GF-D8 (cell line): ENCODE results near the gene ABTB2.

Experiments
- DNase-seq: peaks from one replicate; lab custom pipeline; 2025; lab: John Stamatoyannopoulos, UW

ABTB2 gene

DNA sequence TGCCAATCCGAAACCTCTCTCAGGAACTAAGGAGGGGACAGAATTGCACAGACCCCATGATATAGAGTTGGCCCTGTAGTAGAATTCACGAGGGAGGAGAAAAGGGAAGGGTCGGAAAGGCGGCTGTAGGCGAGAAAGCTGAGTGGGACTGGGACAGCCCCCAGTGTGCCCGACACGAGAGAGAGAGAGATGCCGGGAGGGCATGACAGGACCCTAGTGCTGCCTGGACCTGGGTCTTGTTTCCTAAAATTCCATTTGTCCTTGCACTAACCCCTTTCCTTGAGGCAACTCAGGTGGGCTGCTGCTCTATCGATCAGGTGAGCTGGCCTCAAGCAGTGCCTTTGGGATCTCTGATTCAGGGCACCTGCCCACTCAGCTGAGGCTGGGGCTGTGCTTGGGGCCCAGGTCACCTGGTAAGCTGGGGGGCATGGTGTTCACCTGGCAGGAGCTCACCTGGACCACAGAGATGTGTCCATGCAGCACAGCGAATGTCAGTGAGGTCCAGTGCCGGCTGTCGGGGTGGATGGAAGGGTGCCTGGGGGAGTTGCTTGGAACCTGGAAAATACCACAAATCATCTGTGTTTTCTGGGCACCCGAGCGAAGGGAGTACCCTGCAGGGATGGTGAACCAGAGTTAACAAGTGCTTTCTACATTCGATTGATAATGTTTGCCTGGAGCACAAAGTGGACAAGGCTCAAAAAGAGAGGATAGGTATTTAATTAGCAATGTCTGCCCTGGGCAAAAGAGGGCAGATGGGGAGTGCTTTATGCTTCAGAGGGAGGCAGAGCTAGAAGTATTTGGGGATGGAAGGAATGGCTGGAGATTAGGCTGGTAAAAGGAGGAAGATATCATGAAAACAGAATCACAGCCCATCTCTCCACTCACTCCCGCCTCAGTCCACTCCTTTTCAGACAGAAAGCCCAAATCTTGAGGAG, 190.7 kb downstream of the ABTB2 start:
- DNase-seq, result no peak

GRCh38 chr11:34165786-34166555, 191.8 kb downstream of the ABTB2 start:
- DNase-seq, result no peak

GRCh38 chr11:34165121-34165520, 192.7 kb downstream of the ABTB2 start:
- DNase-seq, result no peak

DNA sequence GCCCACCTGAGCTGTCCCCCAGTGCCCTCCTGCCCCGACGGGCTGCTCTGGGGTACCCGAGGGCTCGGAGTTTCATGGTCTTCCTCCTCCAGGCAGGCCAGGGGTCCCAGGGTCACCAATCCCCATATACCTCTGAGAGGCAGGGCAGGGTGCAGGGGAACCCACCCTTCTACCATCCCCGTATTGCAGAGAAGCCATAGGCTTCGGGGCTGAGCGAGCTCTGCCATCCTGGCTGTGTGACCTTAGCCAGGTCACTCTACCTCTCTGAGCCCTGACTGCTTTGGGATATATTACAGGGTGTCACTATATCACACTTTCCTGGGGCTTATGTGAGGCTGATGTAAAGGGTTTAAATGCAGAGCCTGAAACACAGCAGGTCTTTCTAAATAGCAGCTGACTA, 195.0 kb downstream of the ABTB2 start:
- DNase-seq, result no peak

- no peak for DNase-seq
Measured at GRCh38 chr11:34162493-34162820, 195.4 kb downstream of the ABTB2 start.

DNA sequence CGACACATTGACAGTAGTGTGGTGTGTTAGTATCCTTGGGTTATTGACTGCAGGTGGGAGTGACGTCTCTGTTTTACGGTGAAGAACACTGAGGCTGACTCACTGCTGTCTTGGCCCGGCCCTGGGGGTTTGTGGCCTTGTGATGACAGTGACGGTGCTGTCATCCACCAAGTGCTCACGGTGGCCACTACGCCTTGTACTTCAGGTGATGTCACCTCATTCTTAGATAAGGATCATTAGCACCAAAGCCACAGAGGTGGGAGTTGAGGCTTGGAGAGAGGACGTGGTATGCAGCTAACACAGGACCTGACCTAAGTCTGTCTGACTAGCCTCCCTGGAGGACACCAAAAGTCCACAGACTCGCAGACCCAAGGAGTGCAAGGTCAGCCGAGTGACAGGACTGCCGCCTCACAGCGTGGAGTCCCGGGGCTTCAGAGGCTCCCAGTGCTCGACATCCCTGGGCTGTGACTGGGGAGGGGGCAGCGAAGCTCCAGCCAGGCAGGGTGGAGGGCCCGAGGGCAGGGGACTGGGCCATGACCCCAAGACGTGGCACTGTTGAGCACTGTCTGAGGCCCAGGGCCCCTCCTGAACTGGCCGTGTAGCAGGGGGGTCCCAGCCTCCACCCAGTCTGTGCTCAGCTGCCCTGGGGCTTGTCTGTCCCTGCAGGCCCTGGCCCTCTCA, 195.9 kb downstream of the ABTB2 start:
- no peak for DNase-seq

GRCh38 chr11:34161361-34161760, 196.4 kb downstream of the ABTB2 start:
- DNase-seq, result no peak

DNA sequence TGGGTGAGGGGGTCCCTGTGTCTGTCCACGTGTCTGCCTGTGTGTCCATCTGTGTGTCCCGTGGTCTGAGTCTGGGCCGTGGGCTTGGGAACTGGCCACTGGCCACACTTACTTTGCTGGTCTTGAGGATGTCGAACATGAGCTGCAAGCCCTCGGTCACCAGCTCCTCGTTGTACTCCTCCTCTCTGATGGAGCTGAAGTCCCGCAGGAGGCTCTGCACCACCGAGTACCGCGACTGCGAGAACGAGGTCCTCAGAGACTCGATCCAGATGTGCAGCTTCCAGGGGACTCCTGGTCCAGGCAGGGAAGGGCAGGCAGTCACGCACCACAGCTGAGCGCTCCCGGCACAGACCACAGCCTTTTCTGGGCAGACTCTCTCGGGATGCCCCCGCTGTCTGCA, 197.0 kb downstream of the ABTB2 start:
- no peak for DNase-seq

GRCh38 chr11:34160049-34160721, 197.6 kb downstream of the ABTB2 start:
- no peak for DNase-seq

GRCh38 chr11:34158661-34159060, 199.1 kb downstream of the ABTB2 start:
- DNase-seq, result no peak

DNA sequence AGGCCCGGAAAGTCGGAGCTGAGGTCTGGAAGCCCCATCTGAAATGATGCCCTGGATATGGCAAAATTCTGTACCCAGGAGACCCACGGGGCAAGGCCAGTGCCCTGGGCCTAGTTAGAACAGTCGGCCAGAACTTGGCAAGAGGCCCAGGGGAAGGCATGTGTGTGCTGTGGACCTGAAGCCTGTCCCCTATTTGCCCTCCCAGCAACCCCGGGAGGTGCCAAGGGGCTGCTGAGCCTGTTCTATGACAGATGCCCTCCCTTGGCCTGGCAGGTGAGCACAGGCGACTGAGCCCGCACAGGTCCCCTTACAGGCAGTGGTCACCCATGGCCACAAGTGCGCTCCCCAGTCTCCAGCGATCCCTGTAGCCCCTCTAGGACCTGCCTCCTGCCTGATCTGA, 200.6 kb downstream of the ABTB2 start:
- no peak for DNase-seq

- no peak for DNase-seq
Measured at GRCh38 chr11:34155757-34156062, 202.1 kb downstream of the ABTB2 start.

GRCh38 chr11:34155057-34155756, 202.6 kb downstream of the ABTB2 start:
- no peak for DNase-seq

DNA sequence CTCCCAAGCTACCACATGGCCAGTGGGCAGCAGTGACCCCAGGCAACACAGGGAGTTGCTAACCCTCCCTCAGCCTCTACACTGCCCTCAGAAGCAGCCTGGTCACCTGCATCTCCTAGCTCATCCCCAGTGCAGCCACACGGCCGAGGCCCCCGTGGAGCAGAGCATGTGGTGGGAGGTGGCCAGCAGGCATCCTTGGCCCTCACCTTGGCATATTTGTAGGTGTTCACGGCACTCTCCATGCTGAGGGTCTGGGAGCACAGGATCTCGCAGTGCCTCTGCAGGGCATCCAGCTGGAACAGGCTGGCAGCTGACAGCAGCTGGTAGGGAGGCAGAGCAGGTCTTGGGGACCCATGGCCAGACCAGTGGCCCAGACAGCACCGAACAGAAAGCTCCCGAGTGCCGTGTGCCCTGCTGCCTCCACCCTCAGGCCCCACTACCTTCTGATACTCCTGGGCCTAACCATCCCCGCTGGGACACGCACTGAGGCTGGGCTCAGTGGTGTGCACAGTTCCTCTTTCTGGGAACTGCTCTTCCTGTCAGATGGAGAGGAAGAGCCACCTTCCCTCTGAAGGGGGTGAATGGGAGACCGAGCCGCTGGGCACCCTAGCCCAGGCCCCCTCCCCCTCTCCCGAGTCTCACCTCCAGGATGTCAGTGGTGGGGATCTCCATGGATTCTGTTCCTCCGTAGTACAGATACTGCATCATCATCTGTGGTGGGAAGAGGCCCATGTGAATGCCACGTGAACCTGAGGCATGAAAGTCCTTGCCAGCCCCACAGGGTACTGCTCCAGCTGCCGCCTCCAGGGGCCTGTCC, 203.5 kb downstream of the ABTB2 start:
- peak; percentile 41 for DNase-seq

DNA sequence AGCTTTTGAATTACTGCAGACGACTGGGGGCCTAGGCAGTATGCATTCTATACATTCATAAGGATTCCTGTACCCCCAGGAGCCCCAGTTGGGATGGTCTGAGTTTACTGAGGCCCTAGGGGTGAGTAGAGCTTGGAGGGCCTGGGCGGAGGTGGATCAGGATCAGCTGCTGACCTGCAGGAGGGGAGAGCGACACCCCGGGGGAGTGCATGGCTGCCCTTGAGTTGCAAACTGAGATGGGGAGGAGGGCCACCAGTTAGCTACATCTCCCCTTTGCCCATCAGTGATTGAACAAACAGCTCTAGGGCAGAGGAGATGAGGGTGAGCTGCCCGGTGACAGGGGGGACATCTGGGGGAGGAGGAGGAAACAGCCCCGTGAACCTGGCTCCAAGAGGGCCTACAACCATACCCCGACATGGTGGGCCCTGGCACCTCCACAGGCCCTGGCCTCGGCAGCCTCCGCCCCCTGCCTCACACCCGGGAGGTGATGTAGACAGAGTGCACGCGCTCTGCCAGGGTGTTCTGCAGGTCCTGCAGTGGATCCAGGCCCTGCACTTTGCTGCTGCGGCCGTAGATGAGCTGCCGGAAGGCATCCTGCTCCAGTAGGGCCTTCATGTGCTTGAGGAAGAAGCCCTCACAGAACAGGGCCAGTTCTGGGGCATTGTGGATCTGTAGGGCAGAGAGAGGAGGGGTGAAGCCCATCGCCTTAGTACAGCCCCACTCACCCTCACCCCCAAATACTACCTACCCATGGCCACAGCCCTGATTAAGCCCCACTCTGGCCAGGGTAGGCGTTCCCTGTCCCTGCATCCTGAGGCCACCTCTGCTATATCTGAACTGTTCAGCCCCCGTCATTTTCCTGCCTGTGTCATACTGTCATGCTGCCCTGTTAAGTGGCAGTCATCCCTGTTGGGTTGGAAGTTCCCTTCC, 205.6 kb downstream of the ABTB2 start:
- DNase-seq, result no peak

- DNase-seq, result no peak
Measured at GRCh38 chr11:34151166-34151565, 206.6 kb downstream of the ABTB2 start.

DNA sequence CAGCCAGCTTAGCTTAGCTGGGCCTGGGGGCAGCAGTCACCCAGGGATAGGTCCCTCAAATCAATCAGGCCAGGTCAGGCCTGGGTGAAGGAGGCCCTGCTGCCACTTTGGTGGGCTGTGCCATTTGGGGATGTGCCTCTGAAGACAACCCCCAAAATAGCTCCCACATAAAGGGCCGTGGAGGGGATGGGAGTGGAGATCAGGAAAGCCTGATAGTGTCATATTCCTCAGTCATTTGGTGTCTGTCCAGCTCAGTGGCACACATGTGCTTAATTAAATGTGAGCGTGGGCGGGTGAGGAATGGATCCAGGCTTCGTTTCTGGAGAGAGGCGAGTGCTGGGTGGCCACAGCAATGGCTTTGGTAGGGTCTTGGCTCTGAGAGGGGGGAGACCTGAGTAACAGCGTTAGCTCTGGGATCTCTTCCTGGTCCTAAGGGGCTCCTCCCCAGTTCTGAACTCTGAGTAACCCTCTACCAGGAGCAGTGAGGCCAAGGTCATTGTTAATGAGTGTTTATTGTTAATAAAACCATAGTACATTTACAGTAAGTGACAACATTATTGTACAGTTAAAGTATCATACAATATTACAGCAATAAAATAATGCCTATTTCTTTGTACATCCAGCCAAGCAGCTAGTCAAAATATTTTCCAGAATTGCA, 207.2 kb downstream of the ABTB2 start:
- no peak for DNase-seq

DNA sequence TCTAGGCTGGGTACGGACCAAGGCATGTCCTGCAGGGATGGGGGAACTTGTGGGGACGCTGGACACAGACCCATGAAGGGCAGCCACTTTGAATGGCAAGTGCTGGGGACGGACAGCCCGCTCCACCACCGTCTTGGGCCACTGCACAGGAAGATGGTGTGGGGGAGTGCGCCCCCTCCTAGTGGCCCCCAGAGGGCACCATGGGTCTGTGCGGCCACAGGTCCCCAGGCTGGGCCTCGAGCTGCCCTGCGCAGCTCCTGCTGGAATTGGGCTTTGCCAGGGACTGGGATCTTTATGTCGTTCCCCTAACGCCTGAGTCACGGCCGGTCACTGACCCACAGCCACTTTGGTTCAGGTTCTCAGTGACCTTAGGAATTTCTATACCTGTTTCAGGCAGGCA, 208.0 kb downstream of the ABTB2 start:
- no peak for DNase-seq

DNA sequence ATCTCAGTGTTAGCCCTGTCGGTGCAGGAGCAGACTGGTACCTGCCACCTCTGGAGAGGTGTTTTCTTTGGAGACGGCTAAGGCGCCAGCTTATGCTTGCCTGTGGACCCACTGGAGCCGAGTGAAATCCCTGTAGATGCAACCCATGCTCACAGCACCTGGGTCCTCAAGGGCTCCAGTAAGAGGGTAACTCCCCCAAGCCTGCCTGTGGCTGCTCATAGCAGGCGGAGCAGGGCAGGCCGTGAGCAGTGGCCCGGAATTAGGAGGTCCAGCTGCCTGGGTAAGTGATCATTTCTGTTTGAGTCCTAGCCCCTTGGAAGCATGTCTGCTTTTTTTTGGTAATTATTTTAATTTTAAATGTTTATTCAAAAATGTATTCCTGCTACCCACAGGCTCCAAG, 208.5 kb downstream of the ABTB2 start:
- DNase-seq, result no peak
